Retinal pigment epithelial cell (primary cell): ENCODE measurements around the gene ZNF319.

ENCODE experiments used
- DNase-seq: peaks from one replicate; pipeline ENCODE4 v3.0.0-alpha.2; 2010; ENCODE audit warnings: low read depth
- H3K4me3 ChIP-seq: 2 replicates; pipeline ENCODE4 v1.5.1; 2011; ENCODE audit warnings: mild to moderate bottlenecking, low read length, control low read depth, moderate library complexity
- TF ChIP-seq, protein P1 (sequence below): conservative IDR thresholded peaks from 2 replicates; pipeline ENCODE4 v1.5.1; 2011; ENCODE audit warnings: low read depth, low read length, control low read depth, inconsistent platforms

Gene ZNF319

DNA sequence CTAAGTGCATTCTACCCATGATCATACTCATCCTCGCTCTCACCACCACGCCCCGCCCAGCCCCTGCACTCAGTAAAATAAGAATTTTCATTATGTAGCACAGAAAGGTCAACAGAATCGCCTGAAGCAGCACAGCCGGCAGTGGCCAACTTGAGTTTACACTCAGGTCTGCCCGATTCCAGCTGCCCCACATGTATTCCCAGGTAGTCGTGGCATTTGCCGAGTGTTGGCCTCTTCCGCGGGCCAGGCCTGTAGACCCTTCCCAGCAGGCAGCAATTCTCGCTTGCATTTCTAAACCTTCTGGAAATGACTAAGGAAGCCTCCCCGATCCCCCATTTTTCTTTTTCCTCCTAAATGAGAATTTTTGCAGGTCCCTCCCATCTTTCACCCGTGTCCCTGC is 30.2 kb downstream of the ZNF319 start:
- no peak for DNase-seq
- TF ChIP-seq, protein P1, sequence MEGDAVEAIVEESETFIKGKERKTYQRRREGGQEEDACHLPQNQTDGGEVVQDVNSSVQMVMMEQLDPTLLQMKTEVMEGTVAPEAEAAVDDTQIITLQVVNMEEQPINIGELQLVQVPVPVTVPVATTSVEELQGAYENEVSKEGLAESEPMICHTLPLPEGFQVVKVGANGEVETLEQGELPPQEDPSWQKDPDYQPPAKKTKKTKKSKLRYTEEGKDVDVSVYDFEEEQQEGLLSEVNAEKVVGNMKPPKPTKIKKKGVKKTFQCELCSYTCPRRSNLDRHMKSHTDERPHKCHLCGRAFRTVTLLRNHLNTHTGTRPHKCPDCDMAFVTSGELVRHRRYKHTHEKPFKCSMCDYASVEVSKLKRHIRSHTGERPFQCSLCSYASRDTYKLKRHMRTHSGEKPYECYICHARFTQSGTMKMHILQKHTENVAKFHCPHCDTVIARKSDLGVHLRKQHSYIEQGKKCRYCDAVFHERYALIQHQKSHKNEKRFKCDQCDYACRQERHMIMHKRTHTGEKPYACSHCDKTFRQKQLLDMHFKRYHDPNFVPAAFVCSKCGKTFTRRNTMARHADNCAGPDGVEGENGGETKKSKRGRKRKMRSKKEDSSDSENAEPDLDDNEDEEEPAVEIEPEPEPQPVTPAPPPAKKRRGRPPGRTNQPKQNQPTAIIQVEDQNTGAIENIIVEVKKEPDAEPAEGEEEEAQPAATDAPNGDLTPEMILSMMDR, result no peak
- no peak overlapping the region for H3K4me3 ChIP-seq

DNA sequence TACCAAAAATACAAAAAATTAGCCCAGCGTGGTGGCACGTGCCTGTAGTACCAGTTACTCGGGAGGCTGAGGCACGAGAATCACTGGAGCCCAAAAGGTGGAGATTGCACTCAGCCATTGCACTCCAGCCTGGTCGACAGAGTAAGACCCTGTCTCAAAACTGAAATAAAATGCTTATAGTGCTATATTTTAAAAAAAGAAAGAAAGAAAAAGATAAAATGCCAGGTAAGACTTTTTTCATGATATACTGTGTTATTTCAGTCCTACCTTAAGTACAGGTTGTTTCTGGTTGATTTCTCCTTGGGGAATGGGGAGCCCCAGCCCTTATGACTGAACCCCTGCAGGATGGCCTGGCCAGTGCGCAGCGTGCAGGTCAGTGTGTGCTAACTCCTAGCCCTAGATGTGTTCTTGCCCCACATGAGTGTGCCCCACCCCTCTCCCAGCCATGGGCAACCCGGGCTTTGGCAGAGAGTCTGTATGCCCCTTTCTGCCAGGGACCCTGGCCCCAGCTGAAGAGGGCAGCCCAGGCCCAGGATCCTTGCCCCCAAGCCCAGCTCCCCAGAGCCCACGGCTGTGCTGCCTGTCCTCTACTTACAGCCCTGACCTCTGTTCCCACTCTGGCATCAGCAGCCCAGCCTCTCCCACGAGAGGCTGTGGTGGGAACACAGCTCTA is 30.9 kb downstream of the ZNF319 start:
- no peak overlapping the region for H3K4me3 ChIP-seq
- TF ChIP-seq, protein P1, result no peak
- no peak for DNase-seq

DNA sequence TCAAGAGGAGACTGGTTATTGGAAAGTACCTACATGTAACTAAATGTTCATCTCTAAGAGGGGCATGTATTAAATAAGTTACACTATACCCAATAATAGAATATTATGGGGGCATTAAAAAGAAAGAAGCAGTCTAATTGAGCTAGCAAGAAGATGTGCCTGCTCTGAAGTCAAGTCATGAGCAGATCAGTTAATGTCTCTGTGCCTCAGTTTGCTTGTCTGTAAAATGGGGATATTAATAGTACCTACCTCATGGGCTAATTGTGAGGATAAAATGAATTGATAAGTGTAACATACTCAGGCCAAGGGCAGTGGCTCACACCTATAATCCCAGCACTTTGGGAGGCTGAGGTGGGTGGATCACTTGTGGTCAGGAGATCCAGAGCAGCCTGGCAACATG is 32.6 kb downstream of the ZNF319 start:
- TF ChIP-seq, protein P1, result no peak
- DNase-seq, result no peak
- H3K4me3 ChIP-seq, result no peak overlapping the region

DNA sequence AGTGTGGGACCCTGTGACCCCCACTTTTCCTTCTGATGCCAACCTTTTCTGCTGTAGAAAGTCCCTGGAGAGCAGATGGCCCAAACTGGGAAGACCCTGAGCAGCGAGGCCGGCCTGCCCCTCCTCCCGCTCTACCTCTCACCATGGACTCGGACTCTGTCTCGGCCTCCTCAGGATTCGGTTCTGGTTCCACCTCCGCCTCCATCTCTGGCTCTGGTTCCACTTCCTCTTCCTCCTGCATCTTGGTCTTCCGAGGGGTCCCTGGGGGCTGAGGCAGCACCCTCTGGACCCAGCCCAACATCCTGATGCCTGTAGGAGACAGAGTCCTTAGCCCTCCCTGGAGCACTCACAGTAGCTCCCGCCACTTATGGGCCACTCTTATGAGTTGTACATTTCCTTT is 33.5 kb downstream of the ZNF319 start:
- no peak overlapping the region for H3K4me3 ChIP-seq
- TF ChIP-seq, protein P1, result no peak
- DNase-seq, result no peak

DNA sequence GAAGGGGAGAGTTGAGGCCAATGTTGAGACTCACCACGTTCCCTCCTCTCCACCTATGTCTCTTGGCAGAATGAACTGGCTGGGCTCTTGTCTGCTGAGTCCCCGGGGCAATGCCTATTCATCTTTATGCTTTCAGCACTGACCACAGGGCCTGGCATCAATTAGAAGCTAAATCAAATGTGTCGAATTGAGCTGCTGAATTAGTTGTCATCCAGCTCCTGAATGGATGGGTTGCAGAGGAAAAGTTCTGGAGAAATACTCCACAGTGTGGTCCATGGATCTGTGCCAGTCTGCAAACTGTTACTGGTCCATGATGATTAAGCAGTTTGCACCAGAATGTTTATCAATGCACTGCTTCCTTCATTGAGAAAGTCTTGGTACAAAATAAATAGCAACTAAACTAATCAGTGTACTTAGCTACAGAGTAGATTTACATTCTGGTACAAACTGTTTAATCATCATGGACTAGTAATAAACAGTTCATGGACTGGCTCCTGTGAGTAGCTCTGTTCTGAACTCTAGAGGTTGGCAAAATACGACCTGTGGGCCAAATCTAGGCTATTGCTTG is 34.2 kb downstream of the ZNF319 start:
- TF ChIP-seq, protein P1, result no peak

DNA sequence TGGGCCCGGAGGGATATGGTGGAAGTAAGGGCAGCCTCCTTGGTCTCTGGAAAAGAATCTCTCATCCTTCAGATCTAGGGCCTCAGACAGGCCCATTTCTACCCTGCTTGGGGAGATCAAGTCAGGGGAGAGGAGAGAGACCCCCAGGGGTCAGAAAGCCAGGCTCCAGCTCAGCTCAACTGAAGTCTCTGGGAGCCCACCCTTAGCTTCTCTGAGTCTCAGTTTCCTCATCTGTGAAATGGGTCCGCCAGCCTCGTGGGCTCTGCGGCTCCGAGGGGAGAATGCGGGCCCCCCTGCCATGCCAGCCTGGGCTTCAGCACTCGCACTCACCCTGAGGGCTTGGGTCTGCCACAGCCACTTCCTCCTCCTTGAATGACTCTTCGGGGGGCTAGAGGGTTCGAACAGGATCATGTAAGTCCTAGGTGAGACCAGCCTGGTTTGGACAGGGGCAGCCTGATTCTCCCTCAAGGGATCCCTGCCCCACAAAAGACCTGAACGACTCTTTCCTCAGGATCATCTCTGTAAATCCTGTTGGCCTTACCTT is 36.2 kb downstream of the ZNF319 start:
- TF ChIP-seq, protein P1, result no peak
- no peak overlapping the region for H3K4me3 ChIP-seq
- no peak for DNase-seq

More for the DNA sequence above, 34.2 kb downstream of the ZNF319 start:
- H3K4me3 ChIP-seq, result no peak overlapping the region
- DNase-seq, result no peak

DNA sequence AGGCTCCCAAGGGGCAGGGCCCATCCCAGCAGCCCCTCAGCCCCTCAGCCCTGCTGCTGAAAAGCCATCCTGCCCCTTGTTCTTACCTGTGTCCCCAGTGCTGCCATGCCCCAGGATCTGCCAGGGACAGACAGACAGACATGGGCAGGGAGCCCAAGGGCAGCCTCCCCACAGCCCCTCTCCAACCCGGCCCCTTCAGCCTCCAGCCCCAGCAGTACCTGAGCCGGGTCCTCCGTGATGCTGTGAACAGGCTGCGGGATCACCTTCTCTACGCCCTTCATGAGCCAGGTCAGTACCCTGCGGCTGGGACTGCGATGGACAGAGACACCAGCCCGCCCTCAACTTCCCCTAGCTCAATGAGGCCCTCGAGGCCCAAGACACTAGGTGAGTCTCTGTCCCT is 37.7 kb downstream of the ZNF319 start:
- TF ChIP-seq, protein P1, result no peak
- H3K4me3 ChIP-seq, result no peak overlapping the region
- no peak for DNase-seq
